ENCODE data around the gene TMEM117. TPM values are rescaled to one million over a fixed set of nuclear protein-coding genes. Genes with fewer than 3 reads are reported as not detected.

The TMEM117 gene
- total RNA-seq, 1 donor from 2014 or later = 12.4 TPM

- no peak overlapping the region for H3K4me3 ChIP-seq (ENCODE audit: low read depth, low read length)
- no peak for TF ChIP-seq CTCF (IDR thresholded peaks at IDR 0.05; ENCODE audit: insufficient read depth, low read length, poor library complexity, severe bottlenecking)
- no peaks in the 10 kb centered on the region for H3K27me3 ChIP-seq (ENCODE audit: control insufficient read depth, insufficient read depth, low read length)
- no peak for DNase-seq (ENCODE audit: low read depth)
- no peaks in the 10 kb centered on the region for H3K36me3 ChIP-seq (ENCODE audit: control insufficient read depth, insufficient read depth, low read length)
Measured at GRCh38 chr12:44227616-44228015, 391.7 kb downstream of the TMEM117 start.

- H3K27me3 ChIP-seq (ENCODE audit: control insufficient read depth, insufficient read depth, low read length) = no peaks in the 10 kb centered on the region
- H3K36me3 ChIP-seq (ENCODE audit: control insufficient read depth, insufficient read depth, low read length) = no peaks in the 10 kb centered on the region
- no peak for TF ChIP-seq CTCF (IDR thresholded peaks at IDR 0.05; ENCODE audit: insufficient read depth, low read length, poor library complexity, severe bottlenecking)
- DNase-seq (ENCODE audit: low read depth) = no peak
- H3K4me3 ChIP-seq (ENCODE audit: low read depth, low read length) = no peak overlapping the region
Measured at GRCh38 chr12:44229846-44230245, 394.0 kb downstream of the TMEM117 start.

GRCh38 chr12:44235674-44236073 lies 399.8 kb downstream of the TMEM117 start:
- no peak for TF ChIP-seq CTCF (IDR thresholded peaks at IDR 0.05; ENCODE audit: insufficient read depth, low read length, poor library complexity, severe bottlenecking)
- no peak for DNase-seq (ENCODE audit: low read depth)

GRCh38 chr12:44240186-44240585 lies 404.3 kb downstream of the TMEM117 start:
- Histone ChIP-seq H3K27me3 (ENCODE audit: control insufficient read depth, insufficient read depth, low read length) (no peaks in the 10 kb centered on the region), H3K36me3 (ENCODE audit: control insufficient read depth, insufficient read depth, low read length) (no peaks in the 10 kb centered on the region), H3K4me3 (ENCODE audit: low read depth, low read length) (no peak overlapping the region)
- DNase-seq (ENCODE audit: low read depth) = no peak
- TF ChIP-seq CTCF (IDR thresholded peaks at IDR 0.05; ENCODE audit: insufficient read depth, low read length, poor library complexity, severe bottlenecking) = no peak

More at GRCh38 chr12:44235674-44236073, 399.8 kb downstream of the TMEM117 start:
- no peaks in the 10 kb centered on the region for H3K27me3 ChIP-seq (ENCODE audit: control insufficient read depth, insufficient read depth, low read length)
- H3K36me3 ChIP-seq (ENCODE audit: control insufficient read depth, insufficient read depth, low read length) = no peaks in the 10 kb centered on the region
- no peak overlapping the region for H3K4me3 ChIP-seq (ENCODE audit: low read depth, low read length)

GRCh38 chr12:44245932-44246331 lies 410.1 kb downstream of the TMEM117 start:
- TF ChIP-seq CTCF (IDR thresholded peaks at IDR 0.05; ENCODE audit: insufficient read depth, low read length, poor library complexity, severe bottlenecking) = no peak
- DNase-seq (ENCODE audit: low read depth) = no peak
- Histone ChIP-seq H3K36me3 (ENCODE audit: control insufficient read depth, insufficient read depth, low read length) (no peaks in the 10 kb centered on the region), H3K27me3 (ENCODE audit: control insufficient read depth, insufficient read depth, low read length) (no peaks in the 10 kb centered on the region), H3K4me3 (ENCODE audit: low read depth, low read length) (no peak overlapping the region)

GRCh38 chr12:44246482-44247105 lies 410.7 kb downstream of the TMEM117 start:
- H3K4me3 ChIP-seq (ENCODE audit: low read depth, low read length) = no peak overlapping the region
- H3K27me3 ChIP-seq (ENCODE audit: control insufficient read depth, insufficient read depth, low read length) = no peaks in the 10 kb centered on the region
- no peak for TF ChIP-seq CTCF (IDR thresholded peaks at IDR 0.05; ENCODE audit: insufficient read depth, low read length, poor library complexity, severe bottlenecking)
- no peak for DNase-seq (ENCODE audit: low read depth)
- H3K36me3 ChIP-seq (ENCODE audit: control insufficient read depth, insufficient read depth, low read length) = no peaks in the 10 kb centered on the region

Measured in kidney epithelial cell (primary cell).